Omental fat pad (tissue), 4 donors: ENCODE data around the gene CATSPERB. TPM values are rescaled to one million over a fixed set of nuclear protein-coding genes. Genes with fewer than 3 reads are reported as not detected.
"Not testable (repeated sequence)": the region's sequence is repeated elsewhere in the genome, so short reads cannot be mapped to it uniquely, and the experiment has no call there.

Source experiments
- ATAC-seq: fragments of 150-250 bp; one replicate; pipeline ENCODE4 v1.9.1; 2016; ENCODE audit warnings: mild to moderate bottlenecking, moderate library complexity; ENCODE audit not compliant: low FRiP score
- DNase-seq: peaks from one replicate; pipeline ENCODE4 v3.0.0-alpha.2; 2019; ENCODE audit warnings: low spot score
- CTCF ChIP-seq, 3 donors: fragments of 450-650 bp; IDR thresholded peaks; one replicate each; pipeline ENCODE4 v1.5.1; 2016 to 2017; ENCODE audit warnings: antibody characterized with exemption in 3 of 3, mild to moderate bottlenecking in 3 of 3, moderate library complexity in 2 of 3
- total RNA-seq, 4 donors: library from RNA; depleted of rRNA; stranded (reverse); fragments of >200 nt; gene quantifications; one replicate each; pipeline ENCODE4 v1.1.0, GENCODE V29; 2016

The CATSPERB gene
- total RNA-seq, 4 donors from 2014 or later = 4.5 to 11.5 (median 4.8) TPM

GRCh38 chr14:91750634-91751198 is 18.8 kb upstream of the CATSPERB start:
- TF ChIP-seq CTCF (IDR thresholded peaks at IDR 0.05) = no peak
- ATAC-seq = no peak
- DNase-seq = no peak

GRCh38 chr14:91749868-91750267 is 18.0 kb upstream of the CATSPERB start:
- no peak for DNase-seq
- TF ChIP-seq CTCF (IDR thresholded peaks at IDR 0.05) = no peak
- ATAC-seq = no peak

GRCh38 chr14:91748049-91748448 is 16.2 kb upstream of the CATSPERB start:
- no peak for TF ChIP-seq CTCF (IDR thresholded peaks at IDR 0.05)
- DNase-seq (no peak), ATAC-seq (no peak)

GRCh38 chr14:91745344-91745743 is 13.5 kb upstream of the CATSPERB start:
- no peak for ATAC-seq
- no peak for TF ChIP-seq CTCF (IDR thresholded peaks at IDR 0.05)
- no peak for DNase-seq

- no peak for ATAC-seq
- DNase-seq = no peak
- TF ChIP-seq CTCF (IDR thresholded peaks at IDR 0.05) = no peak
Observed at GRCh38 chr14:91744068-91744480, 12.2 kb upstream of the CATSPERB start.

GRCh38 chr14:91743305-91743653 is 11.4 kb upstream of the CATSPERB start:
- TF ChIP-seq CTCF (IDR thresholded peaks at IDR 0.05) = no peak
- DNase-seq (no peak), ATAC-seq (no peak)

GRCh38 chr14:91742621-91743304 is 10.9 kb upstream of the CATSPERB start:
- no peak for TF ChIP-seq CTCF (IDR thresholded peaks at IDR 0.05)
- ATAC-seq (no peak), DNase-seq (no peak)

GRCh38 chr14:91739867-91740266 is 8.0 kb upstream of the CATSPERB start:
- not testable (repeated sequence) for ATAC-seq, DNase-seq
